DND-41 (cell line): ENCODE measurements around the gene PTGR2.

ENCODE experiments used
- ATAC-seq: fragments of 200-7000 bp; cut with Tn5 transposase; 3 replicates; pipeline ENCODE4 v1.9.1; 2021; ENCODE audit warnings: low read depth; ENCODE audit not compliant: insufficient read depth
- DNase-seq: peaks from one replicate; pipeline ENCODE4 v3.0.0-alpha.2; 2020
- H2AFZ ChIP-seq: 2 replicates; pipeline ENCODE4 v1.6.0; 2012; ENCODE audit warnings: low read depth, low read length
- H3K27ac ChIP-seq: 2 replicates; pipeline ENCODE4 v1.5.1; 2012; ENCODE audit warnings: low read length, inconsistent platforms
- H3K27me3 ChIP-seq: fragments of 200-600 bp; sonication (generic); 2 replicates; pipeline ENCODE4 v1.6.0; 2012; ENCODE audit warnings: low read length, mild to moderate bottlenecking, inconsistent platforms; ENCODE audit not compliant: insufficient read depth, poor library complexity
- H3K36me3 ChIP-seq: 2 replicates; pipeline ENCODE4 v1.5.1; 2012; ENCODE audit warnings: low read length, inconsistent platforms; ENCODE audit not compliant: insufficient read depth
- H3K4me1 ChIP-seq: 2 replicates; pipeline ENCODE4 v1.5.1; 2012; ENCODE audit warnings: mild to moderate bottlenecking, low read length; ENCODE audit not compliant: insufficient read depth
- H3K4me2 ChIP-seq: 2 replicates; pipeline ENCODE4 v1.6.0; 2012; ENCODE audit warnings: mild to moderate bottlenecking, moderate library complexity, low read length, inconsistent platforms; ENCODE audit not compliant: insufficient read depth
- H3K4me3 ChIP-seq, 2 experiments: fragments of 200-600 bp in 1 of 2; shearing (Covaris generic) in 1 of 2; 2 replicates each; pipeline ENCODE4 v1.5.1; 2012 to 2016; ENCODE audit warnings: inconsistent platforms in 2 of 2, low read length in 2 of 2, mild to moderate bottlenecking in 2 of 2, low read depth in 1 of 2, moderate library complexity in 1 of 2
- H3K79me2 ChIP-seq: 2 replicates; pipeline ENCODE4 v1.6.0; 2012; ENCODE audit warnings: low read length, inconsistent platforms; ENCODE audit not compliant: insufficient read depth
- H3K9ac ChIP-seq: 2 replicates; pipeline ENCODE4 v1.6.0; 2012; ENCODE audit warnings: low read depth, mild to moderate bottlenecking, inconsistent platforms, low read length, moderate library complexity
- H3K9me3 ChIP-seq: 2 replicates; pipeline ENCODE4 v1.5.1; 2012; ENCODE audit warnings: low read length, moderate library complexity, mild to moderate bottlenecking, inconsistent platforms; ENCODE audit not compliant: insufficient read depth, severe bottlenecking
- H4K20me1 ChIP-seq: 2 replicates; pipeline ENCODE4 v1.6.0; 2012; ENCODE audit warnings: low read length; ENCODE audit not compliant: insufficient read depth
- EZH2 ChIP-seq: IDR thresholded peaks from 3 replicates; pipeline ENCODE4 v1.6.1; 2012; ENCODE audit warnings: borderline replicate concordance, low read depth, mild to moderate bottlenecking, moderate library complexity, low read length, inconsistent platforms; ENCODE audit not compliant: severe bottlenecking
- TF ChIP-seq, protein P1 (sequence below): IDR thresholded peaks from 2 replicates; pipeline ENCODE4 v1.5.1; 2012; ENCODE audit warnings: borderline replicate concordance, low read length, moderate library complexity, mild to moderate bottlenecking; ENCODE audit not compliant: poor library complexity, severe bottlenecking; ENCODE audit errors: extremely low read depth

PTGR2 gene

DNA sequence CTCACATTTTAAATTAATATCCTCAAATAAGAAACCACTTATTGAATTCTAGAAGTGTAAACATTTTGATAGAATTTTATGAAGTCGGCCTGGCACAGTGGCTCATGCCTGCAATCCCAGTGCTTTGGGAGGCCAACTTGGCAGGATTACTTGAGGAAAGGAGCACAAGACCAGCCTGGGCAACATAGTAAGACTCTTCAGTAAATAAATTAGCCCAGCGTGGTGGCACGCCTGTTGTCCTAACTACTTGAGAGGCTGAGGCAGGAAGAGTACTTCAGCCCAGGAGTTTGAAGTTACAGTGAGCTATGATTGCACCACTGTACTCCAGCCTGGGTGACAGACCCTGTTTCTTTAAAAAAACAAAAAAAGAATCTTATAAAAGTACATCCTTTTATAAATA, 26.2 kb downstream of the PTGR2 start:
- H2AFZ ChIP-seq = no peak overlapping the region
- no peak for TF ChIP-seq EZH2
- TF ChIP-seq, protein P1, sequence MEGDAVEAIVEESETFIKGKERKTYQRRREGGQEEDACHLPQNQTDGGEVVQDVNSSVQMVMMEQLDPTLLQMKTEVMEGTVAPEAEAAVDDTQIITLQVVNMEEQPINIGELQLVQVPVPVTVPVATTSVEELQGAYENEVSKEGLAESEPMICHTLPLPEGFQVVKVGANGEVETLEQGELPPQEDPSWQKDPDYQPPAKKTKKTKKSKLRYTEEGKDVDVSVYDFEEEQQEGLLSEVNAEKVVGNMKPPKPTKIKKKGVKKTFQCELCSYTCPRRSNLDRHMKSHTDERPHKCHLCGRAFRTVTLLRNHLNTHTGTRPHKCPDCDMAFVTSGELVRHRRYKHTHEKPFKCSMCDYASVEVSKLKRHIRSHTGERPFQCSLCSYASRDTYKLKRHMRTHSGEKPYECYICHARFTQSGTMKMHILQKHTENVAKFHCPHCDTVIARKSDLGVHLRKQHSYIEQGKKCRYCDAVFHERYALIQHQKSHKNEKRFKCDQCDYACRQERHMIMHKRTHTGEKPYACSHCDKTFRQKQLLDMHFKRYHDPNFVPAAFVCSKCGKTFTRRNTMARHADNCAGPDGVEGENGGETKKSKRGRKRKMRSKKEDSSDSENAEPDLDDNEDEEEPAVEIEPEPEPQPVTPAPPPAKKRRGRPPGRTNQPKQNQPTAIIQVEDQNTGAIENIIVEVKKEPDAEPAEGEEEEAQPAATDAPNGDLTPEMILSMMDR = no peak
- H3K36me3 ChIP-seq = no peaks in the 10 kb centered on the region
- no peaks in the 10 kb centered on the region for H3K4me1 ChIP-seq
- H4K20me1 ChIP-seq = no peaks in the 10 kb centered on the region
- no peak overlapping the region for H3K27ac ChIP-seq
- ATAC-seq (no peak), DNase-seq (no peak)
- H3K79me2 ChIP-seq = no peaks in the 10 kb centered on the region
- no peak overlapping the region for H3K4me2 ChIP-seq
- H3K27me3 ChIP-seq = no peaks in the 10 kb centered on the region
- no peaks in the 10 kb centered on the region for H3K9me3 ChIP-seq
- H3K4me3 ChIP-seq = no peak overlapping the region
- no peak overlapping the region for H3K9ac ChIP-seq

DNA sequence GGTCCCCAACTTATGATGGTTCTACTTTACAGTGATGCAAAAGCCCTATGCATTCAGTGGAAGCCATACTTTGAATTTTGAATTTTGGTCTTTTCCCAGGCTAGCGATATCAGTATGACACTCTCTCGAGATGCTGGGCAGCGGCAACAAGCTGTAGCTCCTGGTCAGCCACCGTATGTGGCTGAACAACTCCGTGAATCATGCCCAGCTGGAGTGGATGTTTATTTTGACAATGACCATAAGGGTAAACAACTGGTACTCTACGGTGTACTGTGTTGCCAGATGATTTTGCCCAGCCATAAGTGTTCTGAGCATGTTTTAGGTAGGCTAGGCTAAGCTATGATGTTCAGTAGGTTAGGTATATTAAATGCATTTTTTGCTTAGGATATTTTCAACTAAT, 26.8 kb downstream of the PTGR2 start:
- no peaks in the 10 kb centered on the region for H4K20me1 ChIP-seq
- H3K9me3 ChIP-seq = no peaks in the 10 kb centered on the region
- no peak overlapping the region for H2AFZ ChIP-seq
- no peak for ATAC-seq
- H3K4me1 ChIP-seq = no peaks in the 10 kb centered on the region
- no peaks in the 10 kb centered on the region for H3K27me3 ChIP-seq
- TF ChIP-seq, protein P1 = no peak
- TF ChIP-seq EZH2 = no peak
- H3K9ac ChIP-seq = no peak overlapping the region
- H3K79me2 ChIP-seq = no peaks in the 10 kb centered on the region
- H3K36me3 ChIP-seq = no peaks in the 10 kb centered on the region
- no peak overlapping the region for H3K4me2 ChIP-seq
- H3K4me3 ChIP-seq = no peak overlapping the region
- no peak overlapping the region for H3K27ac ChIP-seq
- no peak for DNase-seq

DNA sequence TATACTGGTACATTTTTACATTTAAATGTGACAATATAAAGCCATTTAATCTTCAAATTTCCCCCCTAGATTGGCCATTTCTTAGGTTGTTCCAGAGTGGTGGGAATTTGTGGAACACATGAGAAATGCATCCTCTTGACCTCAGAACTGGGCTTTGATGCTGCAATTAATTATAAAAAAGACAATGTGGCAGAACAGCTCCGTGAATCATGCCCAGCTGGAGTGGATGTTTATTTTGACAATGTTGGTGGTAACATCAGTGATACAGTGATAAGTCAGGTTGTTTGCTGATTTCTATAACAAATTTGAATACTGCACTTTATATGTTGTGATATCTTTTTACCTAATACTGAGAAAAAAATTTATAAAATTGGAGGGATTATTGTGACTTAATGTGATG, 27.4 kb downstream of the PTGR2 start:
- H3K79me2 ChIP-seq = no peaks in the 10 kb centered on the region
- H3K4me1 ChIP-seq = no peaks in the 10 kb centered on the region
- H3K27ac ChIP-seq = no peak overlapping the region
- H2AFZ ChIP-seq = no peak overlapping the region
- no peaks in the 10 kb centered on the region for H3K9me3 ChIP-seq
- no peak overlapping the region for H3K9ac ChIP-seq
- ATAC-seq = no peak
- no peak overlapping the region for H3K4me3 ChIP-seq
- no peak overlapping the region for H3K4me2 ChIP-seq
- H3K36me3 ChIP-seq = no peaks in the 10 kb centered on the region
- H3K27me3 ChIP-seq = no peaks in the 10 kb centered on the region
- TF ChIP-seq EZH2 = no peak
- TF ChIP-seq, protein P1 = no peak
- DNase-seq = no peak
- no peaks in the 10 kb centered on the region for H4K20me1 ChIP-seq
